ENCODE measurements around the gene CD55.

The CD55 gene

DNA sequence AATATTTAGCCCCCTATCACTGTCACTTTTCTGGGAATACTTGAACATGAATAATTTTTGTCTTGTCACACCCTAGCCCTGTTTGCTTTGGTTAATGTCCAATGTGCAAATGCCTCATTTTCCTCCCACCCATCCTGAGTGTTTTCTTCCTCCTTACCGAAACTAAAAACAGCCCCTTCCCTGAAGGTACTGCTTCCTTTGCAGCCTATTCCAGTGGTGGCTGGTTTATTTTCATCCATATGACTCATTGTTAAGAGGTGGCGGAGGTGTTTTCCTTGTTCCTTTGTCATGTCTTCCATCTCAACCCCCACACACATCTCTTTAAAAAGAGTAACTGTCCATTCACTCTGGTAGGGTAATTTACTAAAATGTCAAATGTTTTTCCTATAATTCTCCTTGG is 40.4 kb downstream of the CD55 start:
- peaks cover 3% of the 10 kb centered on the region for H3K9me3 Mint-ChIP-seq
- H3K36me3 Mint-ChIP-seq = peaks cover 18% of the 10 kb centered on the region
- no peak for DNase-seq (ENCODE audit: low spot score in 2 of 2)
- H3K4me1 Mint-ChIP-seq = no peaks in the 10 kb centered on the region
- no peak overlapping the region for H3K4me3 Mint-ChIP-seq
- no peak for ATAC-seq
- H3K27ac Mint-ChIP-seq = no peak overlapping the region

DNA sequence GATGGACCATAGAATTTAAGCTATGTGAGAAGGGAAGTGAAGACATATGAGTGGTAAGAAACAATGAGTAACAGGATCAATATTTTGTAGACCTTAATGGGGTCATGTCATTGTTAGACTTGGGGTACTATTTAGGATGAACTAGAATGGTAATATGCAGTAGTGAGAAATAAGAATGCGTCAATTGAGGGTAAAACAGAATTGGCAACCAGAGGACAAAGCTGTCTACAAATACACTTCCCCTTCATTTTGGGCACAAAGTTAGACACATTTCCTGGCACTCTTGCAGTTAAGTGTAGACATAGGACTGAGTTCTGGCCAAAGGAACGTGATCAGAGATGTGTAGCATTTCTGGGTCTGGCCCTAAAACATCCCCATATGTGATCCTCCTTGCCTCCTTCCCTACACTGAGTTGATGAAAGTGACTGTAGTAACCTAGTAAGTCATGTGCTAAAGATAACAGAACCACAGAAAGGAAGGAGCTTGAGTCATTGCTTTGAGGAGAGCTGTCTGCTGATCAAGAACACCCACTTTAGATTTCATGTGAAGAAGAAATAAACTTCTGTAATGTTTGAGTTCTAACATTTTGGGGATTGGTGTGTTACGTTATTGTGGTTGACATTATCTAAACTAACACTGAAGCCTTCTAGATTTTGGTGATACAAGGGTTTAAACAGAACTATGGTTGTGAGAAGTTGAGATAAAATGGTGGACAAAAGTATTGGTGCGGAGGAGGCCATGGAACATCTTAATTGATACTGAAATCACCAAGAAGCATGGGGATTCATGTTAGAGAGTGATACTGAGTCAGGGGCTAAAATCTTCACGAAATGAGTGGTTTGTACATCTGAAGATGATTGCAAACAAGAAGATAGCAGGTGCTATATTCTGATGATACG is 41.7 kb downstream of the CD55 start:
- peaks cover 23% of the 10 kb centered on the region for H3K36me3 Mint-ChIP-seq
- peak; percentile 97 for ATAC-seq
- peaks cover 3% of the 10 kb centered on the region for H3K9me3 Mint-ChIP-seq
- no peak for DNase-seq (ENCODE audit: low spot score in 2 of 2)
- no peak overlapping the region for H3K27ac Mint-ChIP-seq
- H3K4me1 Mint-ChIP-seq = no peaks in the 10 kb centered on the region
- H3K4me3 Mint-ChIP-seq = no peak overlapping the region

DNA sequence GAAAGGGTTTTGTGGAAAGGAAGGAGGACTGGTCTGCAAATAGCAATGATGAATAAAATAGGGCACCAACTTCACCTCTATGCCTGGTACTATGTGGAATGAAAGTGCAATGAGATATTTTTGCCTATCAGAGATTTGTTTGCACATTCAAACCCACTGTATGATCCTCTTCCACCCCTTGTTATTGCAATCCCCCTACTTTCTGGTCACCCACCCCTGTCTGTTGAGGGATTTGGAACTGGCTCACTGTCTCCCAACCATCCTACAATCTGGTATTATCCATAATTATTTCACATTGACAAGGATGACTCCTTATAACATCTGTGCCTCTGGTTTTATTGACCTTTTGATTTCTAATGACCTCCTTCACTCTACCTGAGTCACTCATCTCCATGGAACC is 42.4 kb downstream of the CD55 start:
- Mint-ChIP-seq H3K4me3 (no peak overlapping the region), H3K36me3 (peaks cover 20% of the 10 kb centered on the region), H3K4me1 (no peaks in the 10 kb centered on the region), H3K9me3 (peaks cover 3% of the 10 kb centered on the region), H3K27ac (no peak overlapping the region)
- DNase-seq (ENCODE audit: low spot score in 2 of 2) (no peak), ATAC-seq (no peak)

DNA sequence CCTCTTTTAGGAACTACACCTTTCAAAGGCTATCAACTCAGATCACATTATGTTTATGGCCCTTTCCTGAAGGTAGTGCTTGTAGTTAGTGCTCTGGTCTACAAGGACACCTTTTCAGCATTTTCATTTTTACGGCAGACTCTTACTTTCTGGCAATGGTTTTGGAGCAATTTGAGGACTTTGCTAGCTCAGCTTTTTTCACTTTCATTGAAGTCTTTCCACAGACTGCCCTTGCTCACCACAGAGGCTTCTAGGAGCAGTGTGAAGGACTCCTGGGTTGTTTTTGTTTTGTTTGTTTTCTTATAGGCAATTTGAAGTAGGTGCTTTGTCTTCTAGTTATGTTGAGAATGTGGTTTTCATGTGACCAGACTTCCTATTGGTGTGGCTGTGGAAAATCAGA is 43.1 kb downstream of the CD55 start:
- ATAC-seq (no peak), DNase-seq (ENCODE audit: low spot score in 2 of 2) (no peak)
- H3K27ac Mint-ChIP-seq = no peak overlapping the region
- no peak overlapping the region for H3K4me3 Mint-ChIP-seq
- no peaks in the 10 kb centered on the region for H3K4me1 Mint-ChIP-seq
- peaks cover 3% of the 10 kb centered on the region for H3K9me3 Mint-ChIP-seq
- H3K36me3 Mint-ChIP-seq = peaks cover 13% of the 10 kb centered on the region

DNA sequence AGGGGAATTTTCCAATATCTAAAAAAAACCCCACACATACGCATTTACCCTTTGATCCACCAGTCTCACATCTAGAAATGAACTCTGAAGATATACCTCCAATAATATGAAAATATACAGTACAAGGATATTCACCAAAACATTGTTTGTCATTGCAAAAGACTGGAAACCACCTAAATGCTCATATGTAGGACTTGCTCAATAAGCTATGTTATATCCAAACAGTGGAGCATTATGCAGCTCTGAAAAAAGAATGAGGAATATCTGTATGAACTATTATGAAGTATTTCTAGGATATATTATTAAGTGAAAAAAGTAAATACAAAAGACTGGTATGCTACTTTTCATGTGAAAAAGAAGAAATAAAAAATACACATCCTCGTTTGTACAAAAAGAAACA is 43.6 kb downstream of the CD55 start:
- Mint-ChIP-seq H3K27ac (no peak overlapping the region), H3K4me1 (no peaks in the 10 kb centered on the region), H3K4me3 (no peak overlapping the region), H3K36me3 (peaks cover 9% of the 10 kb centered on the region), H3K9me3 (peaks cover 3% of the 10 kb centered on the region)
- no peak for ATAC-seq
- DNase-seq (ENCODE audit: low spot score in 2 of 2) = no peak

DNA sequence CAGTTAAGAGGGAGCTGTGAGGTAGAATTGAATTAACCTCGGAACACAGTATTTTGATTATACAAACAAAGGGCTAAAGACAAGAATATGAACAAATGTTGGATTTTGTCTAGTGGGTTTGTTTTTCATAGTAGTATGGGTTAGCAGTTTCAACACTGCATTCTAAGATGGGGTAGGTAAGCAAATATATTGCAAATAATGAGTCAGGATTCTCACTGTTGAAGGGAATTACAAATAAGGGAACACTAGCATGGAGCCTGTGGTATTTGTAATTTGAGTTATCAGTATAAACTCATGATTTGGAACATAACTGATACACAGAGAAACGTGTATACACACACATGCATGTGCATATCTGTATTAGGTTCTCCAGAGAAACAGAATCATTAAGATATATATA is 44.5 kb downstream of the CD55 start:
- no peak for ATAC-seq
- no peak overlapping the region for H3K27ac Mint-ChIP-seq
- H3K4me1 Mint-ChIP-seq = no peaks in the 10 kb centered on the region
- peaks cover 3% of the 10 kb centered on the region for H3K9me3 Mint-ChIP-seq
- H3K4me3 Mint-ChIP-seq = no peak overlapping the region
- H3K36me3 Mint-ChIP-seq = peaks cover 8% of the 10 kb centered on the region
- no peak for DNase-seq (ENCODE audit: low spot score in 2 of 2)

DNA sequence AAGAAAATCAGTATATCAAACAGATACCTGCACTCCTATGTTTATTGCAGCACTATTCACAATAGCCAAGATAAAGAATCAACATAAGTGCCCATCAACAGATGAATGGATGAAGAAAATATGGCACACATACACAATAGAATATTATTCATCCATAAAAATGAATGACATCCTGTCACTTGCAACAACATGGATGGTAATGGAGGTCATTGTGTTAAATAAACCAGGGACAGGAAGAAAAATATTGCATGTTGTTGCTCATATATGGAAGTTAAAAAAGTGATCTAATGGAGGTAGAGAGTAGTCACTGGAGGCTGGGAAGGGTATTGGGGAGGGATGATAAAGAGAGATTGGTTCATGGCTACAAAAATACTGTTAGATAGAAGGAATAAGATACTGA is 67.2 kb downstream of the CD55 start:
- H3K27ac Mint-ChIP-seq = no peak overlapping the region
- no peak overlapping the region for H3K4me3 Mint-ChIP-seq

DNA sequence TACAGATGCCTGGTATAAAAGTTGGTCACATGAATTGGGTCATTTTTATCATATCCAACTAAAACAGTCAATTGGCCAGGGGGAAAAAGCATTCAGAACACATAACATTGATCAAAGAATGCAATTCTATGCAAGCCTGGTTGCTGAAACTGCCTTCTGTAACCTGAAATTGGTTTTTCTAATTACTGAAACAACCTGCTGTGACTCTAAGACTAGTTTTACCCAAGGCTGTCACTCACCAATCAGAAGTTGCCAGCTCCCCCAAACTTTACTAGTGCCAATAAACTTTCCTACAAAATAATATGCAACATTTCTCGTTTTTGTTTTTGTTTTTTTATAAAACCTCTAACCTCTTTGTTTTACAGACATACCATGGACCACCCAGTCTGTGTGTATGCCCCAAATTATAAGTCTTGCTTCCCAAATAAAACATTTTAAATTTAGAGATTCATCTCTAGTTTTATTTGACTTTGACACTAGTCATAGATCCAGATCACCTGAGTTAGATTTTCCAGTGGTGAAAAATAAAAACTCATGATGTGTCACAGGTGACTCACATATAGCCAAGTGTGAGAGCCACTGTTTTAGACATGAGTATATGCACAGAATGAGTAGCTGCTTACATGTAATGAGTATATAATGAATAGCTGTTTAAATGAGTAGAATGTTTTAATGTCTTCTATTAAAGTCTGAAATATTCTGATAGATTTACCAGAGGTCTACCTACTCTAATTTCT is 68.4 kb downstream of the CD55 start:
- Mint-ChIP-seq H3K4me3 (no peak overlapping the region), H3K4me1 (peaks cover 5% of the 10 kb centered on the region), H3K27ac (peak overlapping the region; percentile 88), H3K36me3 (no peaks in the 10 kb centered on the region), H3K9me3 (peaks cover 3% of the 10 kb centered on the region)
- ATAC-seq (peak; percentile 100), DNase-seq (ENCODE audit: low spot score in 2 of 2) (no peak)

More for the DNA sequence above, 67.2 kb downstream of the CD55 start:
- DNase-seq (ENCODE audit: low spot score in 2 of 2) = no peak
- ATAC-seq = no peak
- peaks cover 8% of the 10 kb centered on the region for H3K9me3 Mint-ChIP-seq
- peaks cover 5% of the 10 kb centered on the region for H3K4me1 Mint-ChIP-seq
- no peaks in the 10 kb centered on the region for H3K36me3 Mint-ChIP-seq

DNA sequence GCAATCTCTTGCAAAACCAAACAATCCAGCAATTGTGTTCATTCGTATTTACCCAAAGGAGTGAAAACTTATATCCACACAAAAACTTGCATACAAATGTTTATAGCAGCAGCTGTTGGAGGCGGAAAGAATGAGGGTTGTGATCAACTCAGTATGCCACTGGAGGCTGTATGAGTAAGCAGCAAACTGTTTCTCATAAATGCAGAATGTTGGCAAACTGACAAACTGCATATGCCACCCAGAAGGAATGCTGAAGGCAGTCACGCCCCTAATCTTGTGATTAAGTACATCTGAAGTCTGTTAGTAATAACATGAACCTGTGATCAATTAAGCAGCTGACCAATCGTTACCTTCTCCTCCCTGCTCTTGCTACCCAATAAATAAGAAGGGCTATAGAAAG is 72.1 kb downstream of the CD55 start:
- H3K4me3 Mint-ChIP-seq = no peak overlapping the region
- no peaks in the 10 kb centered on the region for H3K9me3 Mint-ChIP-seq
- peaks cover 11% of the 10 kb centered on the region for H3K4me1 Mint-ChIP-seq
- ATAC-seq (no peak), DNase-seq (ENCODE audit: low spot score in 2 of 2) (no peak)
- H3K36me3 Mint-ChIP-seq = no peaks in the 10 kb centered on the region
- no peak overlapping the region for H3K27ac Mint-ChIP-seq

DNA sequence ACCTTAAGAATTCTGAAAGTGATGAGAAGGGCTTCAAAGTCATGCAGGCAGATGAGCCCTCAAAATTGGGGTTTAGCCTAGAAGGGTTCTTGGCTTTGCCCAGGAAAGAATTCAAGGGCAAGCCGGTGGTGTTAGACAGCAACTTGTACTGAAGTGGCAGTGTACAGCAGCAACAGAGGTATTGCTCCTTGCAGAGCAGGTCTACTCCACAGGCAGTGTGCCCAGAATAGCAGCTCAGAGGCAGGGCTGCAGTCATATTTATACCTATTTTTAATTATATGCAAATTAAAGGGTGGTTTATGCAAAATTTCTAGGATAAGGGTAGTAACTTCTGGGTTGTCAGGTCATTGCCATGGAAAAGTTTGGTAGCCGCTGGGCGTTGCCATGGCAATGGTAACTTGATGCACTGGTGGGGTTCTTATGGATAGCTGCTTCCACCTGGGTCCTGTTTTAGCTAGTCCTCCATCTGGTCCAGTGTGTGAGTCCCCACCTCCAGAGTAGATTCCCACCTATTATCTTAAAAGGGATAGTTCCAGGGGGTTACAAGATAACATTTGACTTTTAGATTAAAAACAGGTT is 74.8 kb downstream of the CD55 start:
- no peaks in the 10 kb centered on the region for H3K9me3 Mint-ChIP-seq
- no peak overlapping the region for H3K27ac Mint-ChIP-seq
- no peak for DNase-seq (ENCODE audit: low spot score in 2 of 2)
- no peak overlapping the region for H3K4me3 Mint-ChIP-seq
- ATAC-seq = no peak
- no peaks in the 10 kb centered on the region for H3K36me3 Mint-ChIP-seq
- peaks cover 5% of the 10 kb centered on the region for H3K4me1 Mint-ChIP-seq

DNA sequence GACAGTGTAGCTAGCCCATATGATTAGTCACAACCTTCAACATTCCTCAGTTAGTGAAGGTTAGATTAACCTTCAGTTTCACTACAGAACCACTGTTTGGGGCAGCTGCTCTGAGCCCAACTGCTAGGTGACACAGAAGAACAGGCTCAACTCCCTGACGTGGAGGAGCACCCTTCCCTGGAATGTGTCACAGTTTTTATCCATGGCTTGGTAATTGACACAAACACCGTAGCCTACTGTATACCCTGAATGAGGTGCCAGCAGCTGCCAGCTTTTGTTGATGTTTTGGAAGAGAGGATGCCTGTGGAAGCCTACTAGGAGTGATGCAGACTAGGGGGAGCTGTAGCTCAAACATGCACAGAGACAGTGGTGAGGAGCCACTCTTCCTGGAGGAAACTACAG is 76.0 kb downstream of the CD55 start:
- ATAC-seq = peak; percentile 24
- no peak for DNase-seq (ENCODE audit: low spot score in 2 of 2)
- Mint-ChIP-seq H3K27ac (no peak overlapping the region), H3K9me3 (no peaks in the 10 kb centered on the region), H3K36me3 (no peaks in the 10 kb centered on the region), H3K4me3 (no peak overlapping the region), H3K4me1 (peaks cover 5% of the 10 kb centered on the region)

DNA sequence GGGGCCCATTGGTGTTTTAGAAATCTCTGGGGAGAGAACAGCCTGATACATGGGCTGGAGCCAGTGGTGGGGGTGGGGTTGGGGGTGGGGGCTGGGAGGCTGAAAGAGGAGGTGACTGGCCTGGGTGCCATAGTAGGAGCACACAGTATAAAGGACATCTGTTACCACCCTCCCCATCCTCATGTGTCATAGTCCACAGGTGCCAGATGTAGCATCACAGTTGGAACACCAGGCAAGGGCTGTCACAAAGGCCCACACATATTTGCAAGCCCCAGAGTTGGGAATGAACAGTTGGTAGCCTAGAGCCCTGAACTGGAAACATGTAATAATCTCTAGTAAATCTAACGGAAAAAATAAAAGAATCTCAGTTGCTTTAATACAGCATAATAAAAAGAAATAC is 77.5 kb downstream of the CD55 start:
- ATAC-seq (no peak), DNase-seq (ENCODE audit: low spot score in 2 of 2) (no peak)
- Mint-ChIP-seq H3K4me1 (peaks cover 5% of the 10 kb centered on the region), H3K9me3 (no peaks in the 10 kb centered on the region), H3K36me3 (no peaks in the 10 kb centered on the region), H3K27ac (no peak overlapping the region), H3K4me3 (no peak overlapping the region)

DNA sequence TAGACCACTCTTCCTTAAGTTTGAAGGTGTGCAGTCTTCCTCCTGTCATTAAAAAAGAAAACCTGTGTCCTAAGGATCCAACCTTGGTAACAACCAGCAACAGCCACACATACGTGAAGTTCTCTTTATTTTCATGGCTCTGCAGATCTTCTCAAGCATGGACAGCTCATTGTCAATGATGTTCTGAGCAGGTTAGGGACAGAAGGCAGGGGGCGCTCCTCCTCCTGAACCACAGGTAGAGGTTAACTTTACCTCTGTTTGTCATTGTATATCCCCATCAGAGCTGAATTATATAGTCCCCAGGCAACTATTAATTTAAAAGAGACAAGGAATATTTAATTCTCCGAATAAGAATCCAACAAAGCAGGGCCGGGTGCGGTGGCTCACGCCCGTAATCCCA is 80.1 kb downstream of the CD55 start:
- Mint-ChIP-seq H3K36me3 (no peaks in the 10 kb centered on the region), H3K4me1 (peaks cover 5% of the 10 kb centered on the region), H3K4me3 (no peak overlapping the region), H3K9me3 (no peaks in the 10 kb centered on the region), H3K27ac (no peak overlapping the region)
- no peak for ATAC-seq
- DNase-seq (ENCODE audit: low spot score in 2 of 2) = no peak

DNA sequence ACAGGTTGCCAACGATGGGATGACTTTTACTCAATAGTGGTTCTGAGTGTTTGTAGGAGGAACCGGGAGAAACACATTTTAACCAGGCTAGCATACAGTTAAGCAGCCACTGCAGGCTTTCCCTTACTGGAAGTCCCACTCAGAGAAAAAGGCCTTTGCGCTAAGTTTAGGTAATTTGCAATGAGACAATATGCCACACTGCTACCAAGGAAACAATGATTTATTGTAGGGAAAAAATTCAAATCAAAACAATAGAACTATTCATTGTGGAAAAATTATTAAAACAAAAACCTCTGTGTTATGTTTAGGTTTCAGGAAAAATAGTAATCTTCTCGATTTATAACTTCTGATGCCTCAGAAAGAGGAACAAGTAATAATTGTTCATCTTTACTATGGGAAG is 81.3 kb downstream of the CD55 start:
- Mint-ChIP-seq H3K36me3 (no peaks in the 10 kb centered on the region), H3K27ac (no peak overlapping the region), H3K4me1 (peaks cover 4% of the 10 kb centered on the region), H3K9me3 (no peaks in the 10 kb centered on the region), H3K4me3 (no peak overlapping the region)
- no peak for ATAC-seq
- no peak for DNase-seq (ENCODE audit: low spot score in 2 of 2)

DNA sequence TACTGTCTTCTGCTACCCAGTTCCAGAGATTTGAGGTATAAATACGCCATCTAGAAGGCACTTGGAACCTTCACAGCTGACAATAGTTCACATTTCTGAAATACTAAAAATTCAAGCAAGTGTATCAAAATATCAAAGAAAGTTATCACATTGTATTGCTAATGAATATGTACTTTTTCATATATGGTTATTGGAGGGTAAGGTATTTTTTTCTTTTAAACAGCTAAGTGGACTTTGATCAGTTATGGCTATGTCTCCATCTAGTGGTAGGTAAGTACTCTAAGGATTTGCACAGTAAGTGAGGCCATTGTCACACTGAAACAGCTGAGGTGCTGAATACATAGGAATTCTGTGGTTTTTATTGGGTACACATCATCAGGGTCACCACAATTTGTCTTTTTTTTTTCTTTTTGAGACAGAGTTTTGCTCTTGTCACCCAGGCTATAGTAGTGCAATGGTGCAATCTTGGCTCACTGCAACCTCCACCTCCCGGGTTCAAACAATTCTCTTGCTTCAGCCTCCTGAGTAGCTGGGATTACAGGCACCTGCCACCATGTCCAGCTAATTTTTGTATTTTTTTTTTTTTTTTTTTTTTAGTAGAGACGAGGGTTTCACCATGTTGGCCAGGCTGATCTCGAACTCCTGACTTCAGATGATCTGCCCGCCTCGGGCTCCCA is 83.5 kb downstream of the CD55 start:
- H3K4me3 Mint-ChIP-seq = no peak overlapping the region
- no peak for DNase-seq (ENCODE audit: low spot score in 2 of 2)
- no peaks in the 10 kb centered on the region for H3K9me3 Mint-ChIP-seq
- no peaks in the 10 kb centered on the region for H3K36me3 Mint-ChIP-seq
- ATAC-seq = peak; percentile 92
- no peak overlapping the region for H3K27ac Mint-ChIP-seq
- peaks cover 15% of the 10 kb centered on the region for H3K4me1 Mint-ChIP-seq
